HG03571 (cell line): ENCODE data around the gene PDLIM4.
A peak's percentile ranks its signal among the peaks of the same experiment; 100 is the strongest.

ENCODE experiments used
- ATAC-seq: cut with Tn5 transposase; IDR thresholded peaks from one replicate; pipeline ENCODE4 v1.9.1; 2021; ENCODE audit not compliant: unreplicated experiment

Gene PDLIM4

DNA sequence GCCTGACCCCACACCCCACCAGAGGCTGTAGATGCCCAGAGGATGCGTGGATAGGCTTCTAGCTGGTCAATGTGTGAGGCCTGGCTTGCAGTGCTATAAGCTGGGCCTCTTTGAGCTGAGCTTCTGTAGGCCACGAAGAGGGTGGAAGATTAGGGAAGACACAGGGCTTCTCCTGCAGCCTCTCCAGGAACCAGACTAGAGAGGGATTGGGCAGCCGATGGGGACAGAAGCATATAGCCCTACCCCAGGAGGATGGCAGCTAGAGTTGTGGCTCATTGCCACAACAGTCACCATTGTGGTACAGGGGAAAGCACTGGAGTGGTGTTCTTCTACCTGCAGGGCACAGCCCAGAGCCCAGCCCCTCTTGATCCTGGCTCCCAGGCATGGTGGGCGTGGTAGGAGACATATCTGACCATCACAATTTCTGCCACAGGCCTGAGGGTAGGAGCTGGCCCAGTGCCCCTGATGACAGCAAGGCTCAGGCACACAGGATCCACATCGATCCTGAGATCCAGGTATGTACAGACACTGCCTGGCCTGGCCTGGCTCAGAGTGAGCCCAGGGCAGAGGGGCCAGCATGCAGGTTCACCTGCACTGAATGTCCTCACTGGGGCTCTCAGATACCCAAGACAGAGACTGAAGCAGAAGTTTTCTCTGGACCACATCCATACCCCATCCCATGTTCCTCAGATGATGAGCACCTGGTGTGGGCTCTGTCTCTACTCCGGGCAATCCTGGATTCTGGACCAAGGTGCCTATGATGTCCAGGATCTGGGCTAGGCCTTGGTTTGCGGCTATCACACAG is 8.7 kb downstream of the PDLIM4 start:
- ATAC-seq = no peak

DNA sequence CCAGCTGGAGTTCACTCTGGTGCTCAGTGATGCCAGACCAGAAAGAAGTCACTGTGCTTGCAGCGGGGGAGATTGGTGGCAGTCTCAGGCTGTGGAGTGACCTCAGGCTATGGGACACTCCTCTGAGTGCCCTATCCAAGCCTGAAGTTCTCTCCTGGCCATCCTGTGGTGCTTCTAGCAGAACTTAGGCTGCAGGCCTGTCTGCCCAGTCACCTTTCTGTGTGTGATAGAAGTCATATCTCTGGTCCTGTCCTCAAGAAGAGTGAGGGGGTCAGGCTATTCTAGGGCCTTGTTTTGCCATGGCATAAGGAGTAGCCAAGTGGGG is 9.3 kb downstream of the PDLIM4 start:
- ATAC-seq = no peak

DNA sequence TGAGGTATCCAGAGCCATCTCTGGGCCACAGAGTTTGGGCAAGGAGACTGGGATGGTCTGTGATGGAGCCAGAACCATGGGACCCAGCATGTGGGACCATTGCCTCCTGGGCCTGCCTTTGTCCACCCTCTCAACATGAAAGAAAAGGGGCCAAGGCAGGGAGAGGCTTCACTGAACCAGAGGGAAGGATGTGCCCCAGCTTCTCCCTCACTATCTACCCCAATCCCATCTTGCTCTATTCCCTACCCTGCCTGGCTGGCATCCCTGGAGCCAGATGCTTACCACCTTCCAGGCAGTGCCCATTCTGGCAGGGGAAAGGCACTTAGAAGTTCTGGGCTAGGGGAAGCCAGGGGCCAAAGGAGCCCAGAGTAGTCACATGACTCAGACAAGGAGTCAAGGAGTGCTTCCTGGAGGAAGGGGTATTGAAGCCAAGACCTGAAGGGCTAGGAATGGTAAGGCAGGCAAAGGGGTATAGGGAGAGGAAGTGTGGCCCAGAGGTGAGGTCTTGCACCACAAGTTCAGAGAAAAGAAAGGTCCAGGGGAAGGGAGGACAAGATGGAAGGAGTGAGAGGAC is 9.8 kb downstream of the PDLIM4 start:
- no peak for ATAC-seq

DNA sequence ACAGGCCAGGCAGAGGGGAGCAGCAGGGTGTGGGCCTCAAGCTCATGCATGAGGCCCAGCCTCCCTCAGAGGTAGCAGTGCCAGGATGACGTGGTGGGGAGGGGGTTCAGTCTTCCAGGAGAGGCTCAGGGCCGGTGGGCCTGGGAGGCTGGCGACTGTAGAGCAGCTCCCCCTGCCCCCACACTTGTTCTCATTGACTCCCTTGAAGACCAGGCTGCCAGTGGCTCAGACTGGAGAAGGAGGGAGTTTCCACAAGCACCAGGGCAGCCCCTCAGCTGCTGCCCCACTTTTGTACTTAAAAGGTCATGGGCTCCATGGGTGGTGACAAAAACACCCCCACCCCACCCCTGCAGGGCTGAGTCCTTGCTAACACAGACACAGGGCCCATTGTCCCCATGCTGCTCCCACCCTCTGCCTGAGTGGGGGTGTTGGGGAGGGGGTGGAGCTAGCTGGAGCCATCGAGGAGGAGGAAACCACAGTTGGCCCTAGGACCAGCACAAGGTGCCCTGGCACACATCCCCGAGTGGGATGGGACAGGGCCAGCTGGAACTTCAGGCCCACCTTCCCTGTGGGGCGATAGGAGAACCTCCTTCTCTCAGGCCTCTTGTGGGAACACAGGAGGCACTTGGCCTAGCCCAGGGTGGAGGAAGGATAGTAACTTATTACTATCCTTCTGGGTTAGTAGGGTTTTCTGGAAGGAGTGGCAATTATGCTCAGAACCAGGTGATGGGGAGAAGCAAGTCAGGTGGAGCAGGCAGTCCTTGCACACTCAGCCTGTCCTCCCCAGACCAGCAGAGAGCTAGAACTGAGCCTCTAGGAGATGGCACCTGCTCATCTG is 10.7 kb downstream of the PDLIM4 start:
- ATAC-seq = no peak

DNA sequence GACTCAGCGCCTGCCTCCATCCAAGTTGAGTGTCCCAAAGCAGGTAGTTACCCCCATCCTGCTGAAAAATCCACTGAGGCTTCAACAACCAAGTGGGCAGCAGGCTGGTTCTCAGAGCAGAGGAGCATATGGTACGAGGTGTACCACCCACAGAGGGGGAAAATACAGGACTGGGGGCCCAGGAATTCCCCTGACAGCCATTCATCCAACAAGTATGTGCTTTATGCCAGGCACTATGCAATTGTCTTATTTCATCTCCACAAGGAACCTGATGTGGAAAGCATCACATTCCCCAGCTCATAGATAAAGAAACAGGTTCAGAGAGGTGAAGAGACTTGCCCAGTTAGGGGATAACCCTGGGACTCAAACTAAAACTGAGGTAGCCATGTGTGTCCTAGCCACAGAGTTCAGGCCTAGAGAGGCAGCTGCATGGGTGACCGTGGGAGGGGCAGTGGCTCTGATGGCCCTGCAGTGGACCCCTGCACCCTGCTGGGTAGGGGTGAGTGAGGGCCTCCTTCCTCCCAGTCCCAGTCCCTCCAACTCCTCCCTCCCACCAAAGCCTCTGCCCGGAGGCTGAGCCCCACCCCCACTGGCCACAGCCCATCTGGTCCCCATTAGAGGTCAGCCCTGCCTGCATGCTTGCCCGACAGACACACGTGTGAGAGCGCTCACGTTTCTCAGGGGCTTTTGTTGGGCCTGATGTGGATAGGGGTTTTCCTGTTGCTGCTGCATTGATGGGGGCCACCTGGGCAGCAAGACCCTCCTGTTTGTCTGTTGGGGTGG is 11.5 kb downstream of the PDLIM4 start:
- ATAC-seq = peak; percentile 64

DNA sequence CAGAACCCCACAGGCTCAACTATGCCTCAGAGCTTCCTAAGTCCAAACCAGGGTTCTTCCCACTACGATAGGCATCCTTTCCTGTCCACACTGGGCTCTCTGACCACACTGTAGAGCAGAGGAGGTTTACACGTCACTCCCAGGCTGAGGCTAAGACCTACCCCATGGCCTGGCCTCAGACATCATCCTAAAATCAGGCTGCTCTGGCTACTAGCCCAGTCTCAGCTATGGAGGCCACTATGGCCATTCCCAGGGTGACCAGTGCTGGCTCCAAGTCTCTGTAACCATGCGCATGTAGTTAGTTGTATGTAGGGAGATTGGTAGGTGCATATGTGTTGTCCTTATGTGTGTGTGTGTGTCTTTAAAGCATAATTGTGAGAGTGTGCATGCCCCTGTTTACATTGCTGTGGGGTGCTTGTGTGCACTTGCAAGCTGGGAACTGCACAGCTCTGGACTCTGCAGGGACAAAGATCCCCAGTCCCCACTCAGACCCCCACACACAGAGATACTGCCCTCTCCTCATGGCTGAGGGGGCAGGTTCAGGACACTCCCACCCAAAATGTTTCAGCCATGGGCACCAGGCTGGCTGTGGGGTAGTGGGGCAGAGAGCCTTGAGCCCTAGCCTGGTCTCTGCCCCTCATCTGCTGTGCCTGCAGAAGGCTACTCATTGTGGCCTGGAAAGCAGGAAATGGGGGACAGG is 12.3 kb downstream of the PDLIM4 start:
- ATAC-seq = no peak

DNA sequence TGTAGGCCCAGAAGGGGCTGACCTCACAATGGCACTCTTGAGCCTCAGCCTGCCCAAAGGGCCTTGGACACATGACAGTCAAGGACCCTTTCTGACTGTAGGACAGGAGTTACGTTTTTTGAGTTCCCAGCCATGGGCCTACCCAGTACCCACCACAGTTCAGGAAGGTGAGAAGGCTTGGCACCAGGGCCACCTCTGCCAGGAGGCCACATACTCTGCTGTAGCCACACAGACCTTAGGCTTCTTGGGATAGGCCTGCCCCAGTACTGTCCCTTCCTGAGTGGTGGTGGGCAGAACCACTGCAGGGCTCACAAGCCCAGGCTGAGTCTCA is 12.8 kb downstream of the PDLIM4 start:
- no peak for ATAC-seq

DNA sequence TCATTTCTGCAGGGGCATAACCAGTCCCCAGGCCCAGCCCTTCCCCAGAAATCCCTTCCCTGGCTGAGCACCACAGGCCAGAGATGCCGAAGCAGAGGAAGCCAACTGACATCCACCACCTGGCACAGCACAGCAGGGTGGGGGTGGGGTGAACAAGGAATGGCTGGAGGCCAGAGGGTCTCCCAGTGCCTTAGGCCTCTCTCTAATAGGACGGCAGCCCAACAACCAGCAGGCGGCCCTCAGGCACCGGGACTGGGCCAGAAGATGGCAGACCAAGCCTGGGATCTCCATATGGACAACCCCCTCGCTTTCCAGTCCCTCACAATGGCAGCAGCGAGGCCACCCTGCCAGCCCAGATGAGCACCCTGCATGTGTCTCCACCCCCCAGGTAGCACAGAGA is 13.2 kb downstream of the PDLIM4 start:
- ATAC-seq = no peak

DNA sequence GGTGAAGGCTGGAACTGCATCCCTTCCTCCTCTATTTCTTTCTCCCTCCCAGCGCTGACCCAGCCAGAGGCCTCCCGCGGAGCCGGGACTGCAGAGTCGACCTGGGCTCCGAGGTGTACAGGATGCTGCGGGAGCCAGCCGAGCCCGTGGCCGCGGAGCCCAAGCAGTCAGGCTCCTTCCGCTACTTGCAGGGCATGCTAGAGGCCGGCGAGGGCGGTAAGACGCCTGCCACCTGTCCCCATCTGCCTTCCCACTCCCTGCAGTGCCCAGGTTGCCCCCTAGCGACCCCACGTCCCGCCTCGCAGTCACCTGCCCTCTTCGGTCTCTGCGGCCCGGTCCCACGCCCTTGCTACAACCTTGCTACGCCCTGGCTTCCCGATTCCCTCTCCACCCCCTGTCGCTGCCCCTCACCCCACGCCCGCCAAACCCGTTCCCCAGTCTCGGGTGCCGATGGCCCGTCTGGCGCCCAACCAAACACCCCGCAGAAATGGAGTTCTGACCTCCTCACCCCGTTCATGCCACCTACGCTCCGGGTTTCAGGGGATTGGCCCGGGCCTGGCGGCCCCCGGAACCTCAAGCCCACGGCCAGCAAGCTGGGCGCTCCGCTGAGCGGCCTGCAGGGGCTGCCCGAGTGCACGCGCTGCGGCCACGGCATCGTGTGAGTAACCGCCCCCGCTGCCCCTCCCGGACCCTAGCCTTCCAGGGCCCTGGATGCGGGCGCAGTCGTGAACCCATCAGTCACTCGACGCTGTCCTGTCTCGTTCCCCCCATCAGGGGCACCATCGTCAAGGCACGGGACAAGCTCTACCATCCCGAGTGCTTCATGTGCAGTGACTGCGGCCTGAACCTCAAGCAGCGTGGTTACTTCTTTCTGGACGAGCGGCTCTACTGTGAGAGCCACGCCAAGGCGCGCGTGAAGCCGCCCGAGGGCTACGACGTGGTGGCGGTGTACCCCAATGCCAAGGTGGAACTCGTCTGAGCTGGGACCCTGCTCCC is 14.1 kb downstream of the PDLIM4 start:
- ATAC-seq = no peak

DNA sequence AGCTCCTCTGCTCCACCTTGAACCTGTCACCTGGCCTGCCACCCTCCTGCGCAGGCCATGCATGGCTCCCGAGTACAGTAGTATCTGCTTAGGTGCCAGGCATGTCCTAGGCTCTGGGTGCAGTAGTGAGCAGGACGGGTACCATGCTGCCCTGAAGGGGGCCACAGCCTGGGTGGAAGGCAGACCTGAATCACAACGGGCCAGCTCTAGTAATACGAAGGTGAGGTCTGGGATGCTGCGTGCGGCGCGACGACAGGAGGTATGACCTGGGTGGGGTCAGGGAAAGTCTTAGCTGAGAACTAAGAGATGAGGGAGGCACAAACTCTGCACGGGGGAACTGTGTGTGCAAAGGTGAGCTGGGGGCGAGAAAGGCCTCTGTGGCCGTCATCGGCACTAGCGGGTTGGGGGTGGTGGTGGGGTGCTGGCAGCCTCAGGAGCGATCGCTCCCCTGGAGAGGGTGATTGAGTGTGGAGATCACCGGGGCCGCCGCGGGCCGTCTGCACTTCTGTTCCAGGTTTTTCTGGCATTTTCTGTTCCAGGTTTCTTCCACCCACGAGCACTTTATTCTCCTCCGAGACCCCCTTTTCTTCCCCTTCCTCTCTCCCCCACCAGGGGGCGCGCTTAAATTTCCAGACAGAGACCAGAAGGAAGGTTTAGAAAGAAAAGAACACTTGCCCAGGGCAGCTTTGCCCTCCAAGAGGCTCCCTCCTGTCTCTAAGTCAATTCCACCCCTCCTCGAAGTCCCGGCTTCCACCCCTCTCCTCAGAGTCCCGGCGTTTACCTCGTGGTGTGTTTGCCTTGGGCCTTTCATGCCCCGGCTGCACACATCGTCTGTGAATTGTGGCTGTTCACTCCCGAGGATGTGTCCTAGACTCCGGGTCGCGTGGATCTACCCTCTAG is 15.1 kb downstream of the PDLIM4 start:
- ATAC-seq = no peak

DNA sequence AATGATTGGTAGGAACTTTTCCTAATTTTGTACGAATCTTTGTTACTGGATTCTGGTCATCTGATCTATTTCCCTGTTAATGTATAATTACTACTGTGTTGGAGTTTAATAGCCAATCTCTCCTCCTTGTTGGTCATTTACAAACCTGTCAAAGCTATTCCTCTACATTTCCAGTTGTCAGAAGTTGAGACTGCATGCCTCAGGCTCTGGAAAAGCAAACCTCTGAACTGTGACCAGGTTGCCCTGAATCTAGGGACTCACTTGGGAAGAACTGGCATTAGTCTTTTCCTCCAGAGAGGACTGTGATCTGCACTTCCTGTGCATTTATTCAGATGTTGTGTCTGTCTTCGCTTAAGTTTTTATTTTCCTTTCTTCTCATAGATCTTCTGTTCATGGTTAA is 16.1 kb downstream of the PDLIM4 start:
- ATAC-seq = no peak

DNA sequence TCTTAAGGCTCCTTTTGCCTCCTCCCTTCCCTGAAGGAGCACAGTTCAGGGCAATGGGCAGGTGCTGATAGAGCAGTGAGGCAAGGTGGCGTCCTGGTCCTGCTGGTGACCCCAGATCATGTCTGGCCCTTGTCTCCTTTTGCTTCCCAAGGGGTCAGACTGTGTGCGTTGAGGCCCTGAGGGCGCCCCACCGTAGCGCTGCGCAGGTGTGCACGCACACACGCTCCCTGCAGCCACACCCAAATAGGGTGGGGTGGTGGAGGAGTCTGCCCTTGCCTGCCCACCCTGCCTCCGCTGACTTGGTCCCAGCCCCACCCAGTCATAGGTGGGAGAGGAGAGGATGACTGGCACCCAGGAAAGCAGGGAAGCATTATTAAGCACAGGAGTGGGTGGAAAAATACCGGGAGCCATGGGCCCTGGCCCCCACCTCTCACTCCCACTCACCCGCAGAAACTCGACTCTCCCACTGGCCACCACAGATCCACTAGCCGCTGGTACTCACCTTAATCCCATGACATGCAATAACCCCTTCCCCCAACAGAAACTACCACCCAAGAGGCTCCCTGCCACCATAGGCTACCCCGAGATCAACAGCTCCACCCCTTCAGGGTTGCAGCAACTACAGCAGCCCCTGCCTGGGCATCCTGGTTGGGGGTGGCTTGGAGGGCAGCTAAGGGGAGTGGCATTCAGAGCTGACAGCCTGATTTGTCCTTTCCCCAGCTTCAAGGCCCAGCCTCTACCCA is 16.7 kb downstream of the PDLIM4 start:
- ATAC-seq = no peak

DNA sequence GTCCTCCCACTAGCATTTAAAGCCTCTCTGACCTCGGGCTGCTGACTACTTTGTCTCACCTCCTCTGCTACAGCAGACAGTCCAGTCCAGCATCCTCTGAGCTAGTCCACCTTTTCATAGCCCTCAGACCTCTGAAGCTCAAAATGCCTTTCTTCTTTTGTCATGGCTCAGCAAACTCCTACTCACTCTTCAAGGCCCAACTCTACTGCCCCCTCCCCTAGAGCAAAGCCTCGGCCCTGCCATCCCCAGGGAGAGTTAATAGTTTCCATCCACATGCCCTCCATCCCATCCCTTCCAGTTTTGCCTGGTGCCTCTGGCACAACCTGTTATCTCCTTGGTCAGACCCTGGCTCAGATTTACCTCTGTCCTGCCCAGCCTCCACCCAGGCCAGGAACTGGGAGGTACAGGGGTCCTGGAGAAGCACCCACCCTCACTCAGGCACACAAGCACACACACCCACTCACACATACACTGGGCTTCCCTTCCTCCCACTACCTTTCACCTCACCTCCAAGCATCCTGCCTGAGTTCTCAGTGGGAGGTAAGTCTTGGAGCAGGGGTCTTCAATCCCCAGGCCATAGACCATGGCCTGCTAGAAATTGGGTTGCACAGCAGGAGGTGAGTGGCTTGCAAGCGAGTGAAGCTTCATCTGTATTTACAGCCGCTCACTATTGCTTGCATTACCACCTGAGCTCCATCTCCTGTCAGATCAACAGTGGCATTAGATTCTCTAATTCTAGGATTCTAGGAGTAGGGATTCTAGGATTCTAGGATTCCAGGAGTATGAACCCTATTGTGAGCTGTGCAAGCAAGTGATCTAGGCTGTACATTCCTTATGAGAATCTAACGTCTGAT is 18.1 kb downstream of the PDLIM4 start:
- ATAC-seq = no peak

DNA sequence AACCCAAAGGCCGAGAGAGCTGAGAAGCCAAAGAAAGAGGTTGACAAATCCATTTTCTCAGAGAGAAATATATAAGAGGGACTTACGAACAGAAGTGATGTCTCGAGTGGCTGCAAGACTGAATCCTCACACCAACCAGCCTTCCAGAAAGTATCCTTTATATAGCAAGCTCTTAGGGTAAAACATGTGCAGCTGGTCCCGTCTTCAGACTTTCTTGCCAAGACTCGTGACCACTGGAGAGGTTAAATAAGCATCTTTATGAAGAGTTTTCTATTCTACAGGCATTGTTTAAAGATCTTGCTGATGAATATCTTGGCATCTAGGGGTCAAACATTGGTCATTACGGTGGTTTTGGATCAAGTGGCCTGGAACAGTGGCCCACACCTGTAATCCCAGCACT is 19.8 kb downstream of the PDLIM4 start:
- ATAC-seq = no peak

DNA sequence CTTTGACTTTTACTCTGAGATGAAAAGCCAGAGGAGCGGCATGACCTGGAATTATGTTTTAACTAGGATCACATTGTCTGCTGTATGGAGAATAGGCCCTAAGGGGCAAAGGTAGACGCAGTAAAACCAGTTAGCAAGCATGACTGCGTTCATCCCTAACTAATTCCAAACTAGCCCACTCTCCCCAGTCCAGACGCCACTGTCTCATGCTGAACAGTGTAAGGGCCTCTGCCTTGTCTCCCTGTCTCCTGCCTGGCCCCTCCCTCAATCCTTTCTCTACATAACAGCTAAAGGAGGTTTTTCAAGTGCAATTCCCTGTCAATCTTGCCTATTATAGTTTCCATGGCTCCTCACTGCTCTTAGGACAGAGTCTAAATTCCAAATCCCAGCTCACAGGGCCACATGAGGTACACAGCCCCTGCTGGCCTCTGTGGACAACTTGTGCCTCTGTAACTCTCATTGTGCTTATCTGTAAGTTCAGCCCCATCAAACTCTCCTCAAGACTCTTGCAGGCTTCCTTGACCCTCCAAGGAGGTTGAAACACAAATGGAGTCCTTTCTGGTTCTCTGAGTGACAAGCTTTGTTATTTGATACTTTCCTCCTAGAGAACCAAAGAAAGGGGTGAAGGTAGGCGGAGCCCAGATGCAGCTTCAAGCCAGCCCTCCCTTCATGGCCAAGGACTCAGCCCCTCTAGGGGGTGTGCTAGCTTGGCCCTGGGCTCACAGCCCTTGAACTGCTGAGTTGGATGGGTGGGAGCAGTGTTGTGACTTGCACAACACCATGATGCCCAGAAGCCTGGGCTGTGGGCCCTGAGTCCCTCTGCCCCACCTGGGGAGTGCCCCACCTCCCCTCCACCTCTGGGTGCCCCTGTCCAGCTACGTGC is 20.7 kb downstream of the PDLIM4 start:
- ATAC-seq = no peak

DNA sequence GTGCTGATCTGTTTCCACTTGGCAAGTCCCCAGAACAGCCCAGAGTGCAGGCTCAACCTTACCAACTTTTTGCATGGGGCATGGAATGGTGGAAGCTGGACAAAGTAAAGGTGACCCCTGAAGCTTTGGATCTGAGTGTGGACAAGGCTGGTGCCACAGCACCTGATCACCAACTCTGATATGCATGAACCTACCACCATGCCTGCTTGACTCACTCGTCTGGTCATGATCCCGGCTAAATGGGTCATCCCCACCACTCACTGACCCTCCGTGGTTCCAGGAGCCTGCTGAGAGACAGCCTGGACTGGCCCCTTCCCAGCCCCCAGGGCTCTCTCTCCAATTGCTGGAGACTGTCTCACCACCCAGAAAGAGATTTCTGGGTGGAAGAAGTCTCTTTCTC is 22.3 kb downstream of the PDLIM4 start:
- no peak for ATAC-seq
